ENCODE results near the gene UNC45A.

Gene UNC45A

DNA sequence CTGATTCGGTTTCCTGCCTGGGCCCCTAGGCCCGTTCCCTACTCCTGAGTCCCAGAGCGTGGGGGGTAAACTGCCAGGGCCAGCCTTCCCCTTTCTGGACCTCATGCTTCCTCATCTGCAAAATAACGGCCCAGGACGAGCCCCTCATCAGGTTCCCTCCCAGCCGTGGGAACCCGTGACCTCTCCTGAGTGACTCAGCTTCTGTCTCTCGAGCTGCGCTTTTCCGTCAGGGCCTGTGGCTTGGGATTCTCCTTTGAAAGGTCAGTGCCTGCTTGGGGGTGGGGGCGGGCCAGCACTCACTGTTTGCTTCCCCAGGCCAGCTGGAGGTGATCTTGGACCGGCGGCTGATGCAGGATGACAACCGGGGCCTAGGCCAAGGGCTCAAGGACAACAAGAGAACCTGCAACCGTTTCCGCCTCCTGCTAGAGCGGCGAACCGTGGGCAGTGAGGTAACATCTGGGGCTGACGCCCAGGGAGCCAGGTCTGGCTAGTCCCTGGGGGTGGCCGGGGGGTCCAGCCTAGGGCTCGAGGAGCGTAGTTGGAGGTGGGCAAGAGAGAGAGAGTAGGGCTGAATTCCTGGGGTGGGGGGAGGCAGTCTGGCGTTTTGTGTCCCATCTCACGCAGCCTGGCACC is 19.2 kb upstream of the UNC45A start:
- Histone ChIP-seq H3K9me3 (ENCODE audit: control insufficient read depth, insufficient read depth, low read depth, low read length) (no peaks in the 10 kb centered on the region), H3K4me1 (ENCODE audit: control insufficient read depth, insufficient read depth, low read length) (no peaks in the 10 kb centered on the region), H3K4me3 (ENCODE audit: low read depth, low read length) (no peak overlapping the region), H3K27ac (ENCODE audit: extremely low read depth, low read depth, low read length) (no peak overlapping the region), H3K36me3 (ENCODE audit: control insufficient read depth in 2 of 2, insufficient read depth in 1 of 2, low read length in 2 of 2) (peaks cover 34 to 98% of the 10 kb centered on the region in 2 experiments)
- CTCF ChIA-PET: interaction anchor here (0.6 to 1.0 kb wide), 3 partner anchors 16 to 1364 kb away, joined by 3 to 4 read pairs (median 4); no protein-coding TSS in a partner anchor
- POLR2A ChIA-PET: interaction anchor here (1.3 kb wide), 1 partner anchor 14 kb away, joined by 3 read pairs; no protein-coding TSS in a partner anchor
- TF ChIP-seq KLF9 (tag by site-specific recombination; IDR thresholded peaks at IDR 0.05; ENCODE audit: low read depth) (no peak), ZBTB17 (tag by site-specific recombination; IDR thresholded peaks at IDR 0.05) (no peak), ZFP69B (tag by site-specific recombination; IDR thresholded peaks at IDR 0.05) (no peak), ZNF266 (tag by site-specific recombination; IDR thresholded peaks at IDR 0.05; ENCODE audit: low read depth) (no peak), REST (tag by site-specific recombination; IDR thresholded peaks at IDR 0.05) (no peak), ZNF791 (tag by site-specific recombination; IDR thresholded peaks at IDR 0.05) (no peak), ZBTB20 (tag by site-specific recombination; IDR thresholded peaks at IDR 0.05) (no peak), ELK4 (IDR thresholded peaks at IDR 0.05; ENCODE audit: borderline replicate concordance, low read depth, low read length) (no peak), ZNF366 (tag by site-specific recombination; conservative IDR thresholded peaks at IDR 0.05) (no peak), YY1 (tag by site-specific recombination; IDR thresholded peaks at IDR 0.05) (no peak), ZNF626 (tag by site-specific recombination; IDR thresholded peaks at IDR 0.05) (no peak), ZNF223 (tag by site-specific recombination; IDR thresholded peaks at IDR 0.05) (no peak), ZNF548 (tag by site-specific recombination; IDR thresholded peaks at IDR 0.05) (no peak), ZNF211 (tag by site-specific recombination; IDR thresholded peaks at IDR 0.05; ENCODE audit: low read depth) (no peak), FEZF1 (tag by site-specific recombination; IDR thresholded peaks at IDR 0.05) (no peak), KLF1 (tag by site-specific recombination; IDR thresholded peaks at IDR 0.05) (no peak), ZBTB21 (tag by site-specific recombination; IDR thresholded peaks at IDR 0.05) (no peak)
- TF ChIP-seq, protein P1, sequence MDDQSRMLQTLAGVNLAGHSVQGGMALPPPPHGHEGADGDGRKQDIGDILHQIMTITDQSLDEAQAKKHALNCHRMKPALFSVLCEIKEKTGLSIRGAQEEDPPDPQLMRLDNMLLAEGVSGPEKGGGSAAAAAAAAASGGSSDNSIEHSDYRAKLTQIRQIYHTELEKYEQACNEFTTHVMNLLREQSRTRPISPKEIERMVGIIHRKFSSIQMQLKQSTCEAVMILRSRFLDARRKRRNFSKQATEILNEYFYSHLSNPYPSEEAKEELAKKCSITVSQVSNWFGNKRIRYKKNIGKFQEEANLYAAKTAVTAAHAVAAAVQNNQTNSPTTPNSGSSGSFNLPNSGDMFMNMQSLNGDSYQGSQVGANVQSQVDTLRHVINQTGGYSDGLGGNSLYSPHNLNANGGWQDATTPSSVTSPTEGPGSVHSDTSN (CRISPR knock-in tag; IDR thresholded peaks at IDR 0.05): no peak
- TF ChIP-seq, protein P2, sequence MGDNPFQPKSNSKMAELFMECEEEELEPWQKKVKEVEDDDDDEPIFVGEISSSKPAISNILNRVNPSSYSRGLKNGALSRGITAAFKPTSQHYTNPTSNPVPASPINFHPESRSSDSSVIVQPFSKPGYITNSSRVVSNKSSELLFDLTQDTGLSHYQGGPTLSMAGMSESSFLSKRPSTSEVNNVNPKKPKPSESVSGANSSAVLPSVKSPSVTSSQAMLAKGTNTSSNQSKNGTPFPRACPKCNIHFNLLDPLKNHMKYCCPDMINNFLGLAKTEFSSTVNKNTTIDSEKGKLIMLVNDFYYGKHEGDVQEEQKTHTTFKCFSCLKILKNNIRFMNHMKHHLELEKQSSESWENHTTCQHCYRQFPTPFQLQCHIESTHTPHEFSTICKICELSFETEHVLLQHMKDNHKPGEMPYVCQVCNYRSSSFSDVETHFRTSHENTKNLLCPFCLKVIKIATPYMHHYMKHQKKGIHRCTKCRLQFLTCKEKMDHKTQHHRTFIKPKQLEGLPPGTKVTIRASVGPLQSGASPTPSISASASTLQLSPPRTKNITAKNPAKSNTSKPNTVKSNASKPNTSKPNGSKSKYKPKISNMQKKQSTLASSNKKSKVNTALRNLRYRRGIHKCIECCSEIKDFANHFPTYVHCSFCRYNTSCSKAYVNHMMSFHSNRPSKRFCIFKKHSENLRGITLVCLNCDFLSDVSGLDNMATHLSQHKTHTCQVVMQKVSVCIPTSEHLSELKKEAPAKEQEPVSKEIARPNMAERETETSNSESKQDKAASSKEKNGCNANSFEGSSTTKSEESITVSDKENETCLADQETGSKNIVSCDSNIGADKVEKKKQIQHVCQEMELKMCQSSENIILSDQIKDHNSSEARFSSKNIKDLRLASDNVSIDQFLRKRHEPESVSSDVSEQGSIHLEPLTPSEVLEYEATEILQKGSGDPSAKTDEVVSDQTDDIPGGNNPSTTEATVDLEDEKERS (tag by site-specific recombination; IDR thresholded peaks at IDR 0.05): no peak
- TF ChIP-seq, protein P3, sequence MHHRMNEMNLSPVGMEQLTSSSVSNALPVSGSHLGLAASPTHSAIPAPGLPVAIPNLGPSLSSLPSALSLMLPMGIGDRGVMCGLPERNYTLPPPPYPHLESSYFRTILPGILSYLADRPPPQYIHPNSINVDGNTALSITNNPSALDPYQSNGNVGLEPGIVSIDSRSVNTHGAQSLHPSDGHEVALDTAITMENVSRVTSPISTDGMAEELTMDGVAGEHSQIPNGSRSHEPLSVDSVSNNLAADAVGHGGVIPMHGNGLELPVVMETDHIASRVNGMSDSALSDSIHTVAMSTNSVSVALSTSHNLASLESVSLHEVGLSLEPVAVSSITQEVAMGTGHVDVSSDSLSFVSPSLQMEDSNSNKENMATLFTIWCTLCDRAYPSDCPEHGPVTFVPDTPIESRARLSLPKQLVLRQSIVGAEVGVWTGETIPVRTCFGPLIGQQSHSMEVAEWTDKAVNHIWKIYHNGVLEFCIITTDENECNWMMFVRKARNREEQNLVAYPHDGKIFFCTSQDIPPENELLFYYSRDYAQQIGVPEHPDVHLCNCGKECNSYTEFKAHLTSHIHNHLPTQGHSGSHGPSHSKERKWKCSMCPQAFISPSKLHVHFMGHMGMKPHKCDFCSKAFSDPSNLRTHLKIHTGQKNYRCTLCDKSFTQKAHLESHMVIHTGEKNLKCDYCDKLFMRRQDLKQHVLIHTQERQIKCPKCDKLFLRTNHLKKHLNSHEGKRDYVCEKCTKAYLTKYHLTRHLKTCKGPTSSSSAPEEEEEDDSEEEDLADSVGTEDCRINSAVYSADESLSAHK (tag by site-specific recombination; IDR thresholded peaks at IDR 0.05): no peak
